Peyer's patch (tissue), 4 donors: ENCODE data around the gene MAML3.

Source experiments
- CTCF ChIP-seq, 6 experiments: fragments of 450-650 bp in 4 of 6; fragments of 200-600 bp in 2 of 6; sonication (generic) in 1 of 6; IDR thresholded peaks; one replicate each; pipeline ENCODE4 v1.5.1; 2017 to 2019; ENCODE audit warnings: antibody characterized with exemption in 6 of 6, mild to moderate bottlenecking in 3 of 6, moderate library complexity in 1 of 6
- POLR2A ChIP-seq, 2 donors: fragments of 450-650 bp; IDR thresholded peaks; one replicate each; pipeline ENCODE4 v1.5.1; 2017; ENCODE audit warnings: antibody characterized with exemption in 2 of 2, mild to moderate bottlenecking in 2 of 2, moderate library complexity in 2 of 2

DNA sequence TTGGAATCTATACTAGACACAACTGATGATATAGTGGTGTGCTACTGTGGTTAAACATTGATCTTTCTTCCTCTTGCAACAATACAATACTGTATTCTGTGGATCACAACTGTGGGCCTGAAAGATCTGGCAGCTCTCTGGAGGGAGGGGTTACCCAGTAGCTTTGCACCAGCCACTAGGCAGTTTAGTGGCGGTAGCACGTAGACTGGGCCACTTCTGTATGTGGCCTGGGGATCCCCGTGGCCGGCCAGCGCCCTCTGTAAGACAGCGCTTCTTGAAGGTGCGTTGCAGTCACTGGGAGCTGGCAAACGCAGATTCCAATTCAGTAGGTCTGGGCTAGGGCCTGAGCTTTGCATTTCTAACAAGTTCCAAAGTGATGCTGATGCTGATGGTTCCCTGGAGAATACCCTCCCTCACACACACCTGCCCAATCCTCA is 319.7 kb downstream of the MAML3 start:
- TF ChIP-seq CTCF (IDR thresholded peaks at IDR 0.05) = no peak
- TF ChIP-seq POLR2A (IDR thresholded peaks at IDR 0.05) = no peak
